ENCODE measurements around the gene RSL1D1.
"Not testable (repeated sequence)": the region's sequence is repeated elsewhere in the genome, so short reads cannot be mapped to it uniquely, and the experiment has no call there.

Gene RSL1D1

DNA sequence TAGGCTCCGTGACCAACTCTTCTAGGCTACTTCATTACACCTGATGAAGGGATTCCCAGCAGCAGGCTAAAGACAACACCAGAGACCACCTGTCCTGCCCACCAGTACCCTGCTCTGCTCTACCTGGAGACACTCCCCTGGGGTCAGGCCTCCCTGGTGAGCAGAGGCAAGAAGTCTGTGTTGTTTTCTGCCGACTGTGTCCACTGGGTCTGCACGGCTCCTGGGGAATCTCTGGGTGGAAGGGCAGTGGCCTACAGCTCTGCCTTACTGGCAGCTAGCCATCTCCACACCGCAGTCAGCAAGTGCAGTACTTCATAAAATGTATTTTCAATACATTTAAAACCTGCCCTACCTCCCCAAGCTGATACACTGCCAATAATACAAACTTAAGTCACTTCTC, 6.8 kb downstream of the RSL1D1 start:
- DNase-seq (ENCODE audit: insufficient read length, low spot score) (no peak), FAIRE-seq (no peak)

DNA sequence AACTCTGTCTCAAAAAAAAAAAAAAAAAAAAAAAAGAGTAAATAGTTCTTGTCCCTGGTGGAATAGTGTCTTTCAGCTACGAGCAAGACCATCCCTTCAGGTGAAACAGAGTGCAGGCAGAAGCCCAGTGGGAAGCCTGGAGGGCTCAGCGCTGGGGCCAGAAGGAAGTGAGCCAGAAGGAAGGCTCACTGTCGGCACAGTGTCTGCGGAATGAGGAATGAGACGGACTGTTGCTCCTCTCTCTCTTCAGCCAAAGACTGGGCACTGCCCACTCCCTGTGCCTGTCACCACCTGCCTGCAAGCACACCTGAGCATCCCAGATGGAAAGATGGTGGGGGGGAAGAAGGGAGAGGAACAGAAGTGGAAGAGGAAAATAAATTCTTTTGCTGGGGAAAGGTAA, 7.5 kb downstream of the RSL1D1 start:
- FAIRE-seq (no peak), DNase-seq (ENCODE audit: insufficient read length, low spot score) (no peak)

DNA sequence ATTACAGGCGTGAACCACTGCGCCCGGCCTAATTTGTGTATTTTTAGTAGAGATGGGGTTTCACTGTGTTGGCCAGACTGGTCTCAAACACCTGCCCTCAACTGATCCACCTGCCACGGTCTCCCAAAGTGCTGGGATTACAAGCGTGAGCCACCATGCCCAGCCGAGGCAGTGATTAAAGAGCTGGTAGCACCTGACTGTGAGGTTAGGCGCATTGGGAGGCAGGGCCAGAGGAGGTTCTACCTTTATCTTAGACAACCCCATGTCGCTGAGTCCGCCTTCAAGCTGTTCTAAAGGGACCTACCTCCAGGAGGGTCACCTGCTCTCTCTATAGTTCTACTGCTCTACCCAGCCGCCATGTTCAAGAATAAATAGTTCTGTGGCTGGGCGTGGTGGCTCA, 8.1 kb downstream of the RSL1D1 start:
- FAIRE-seq (no peak), DNase-seq (ENCODE audit: insufficient read length, low spot score) (no peak)

DNA sequence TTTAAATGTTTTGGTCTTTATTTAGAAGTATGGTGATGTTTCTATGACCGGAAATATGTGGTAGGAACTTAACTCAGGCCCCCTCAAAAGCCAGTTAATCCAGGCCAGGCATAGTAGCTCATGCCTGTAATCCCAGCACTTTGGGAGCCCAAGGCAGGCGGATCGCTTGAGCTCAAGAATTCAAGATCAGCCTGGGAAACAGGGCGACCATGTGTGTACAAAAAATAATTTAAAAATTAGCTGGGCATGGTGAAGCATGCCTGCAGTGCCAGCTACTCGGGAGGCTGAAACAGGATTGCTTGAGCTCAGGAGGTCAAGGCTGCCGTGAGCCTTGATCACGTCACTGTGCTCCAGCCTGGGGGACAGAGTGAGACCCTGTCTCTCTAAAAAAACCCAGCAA, 10.3 kb downstream of the RSL1D1 start:
- FAIRE-seq (no peak), DNase-seq (ENCODE audit: insufficient read length, low spot score) (no peak)

DNA sequence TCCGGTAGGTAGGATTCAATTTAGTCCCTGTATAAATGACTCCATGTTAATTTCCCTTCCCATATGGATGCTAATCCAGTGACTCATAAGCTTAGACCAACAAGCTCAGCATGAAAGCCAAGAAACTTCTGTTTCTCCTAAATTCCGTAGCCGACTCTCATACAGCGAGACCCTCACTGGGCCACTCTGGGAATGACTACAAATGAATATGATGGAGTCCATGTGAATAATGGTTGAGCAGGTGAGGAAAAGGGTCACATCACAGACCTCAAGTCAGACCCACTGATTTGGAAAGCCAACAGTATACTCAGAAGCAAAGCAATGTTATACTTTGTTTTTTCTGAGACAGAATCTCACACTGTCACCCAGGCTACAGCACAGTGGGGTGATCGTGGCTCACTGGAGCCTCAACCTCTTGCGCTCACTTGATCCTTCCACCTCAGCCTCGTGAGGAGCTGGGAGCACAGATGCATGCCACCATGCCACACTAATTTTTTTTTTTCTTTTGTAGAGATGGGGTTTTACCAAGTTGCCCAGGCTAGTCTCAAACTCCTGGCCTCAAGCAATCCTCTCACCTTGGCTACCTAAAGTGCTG, 14.6 kb downstream of the RSL1D1 start:
- FAIRE-seq (no peak), DNase-seq (ENCODE audit: insufficient read length, low spot score) (no peak)

DNA sequence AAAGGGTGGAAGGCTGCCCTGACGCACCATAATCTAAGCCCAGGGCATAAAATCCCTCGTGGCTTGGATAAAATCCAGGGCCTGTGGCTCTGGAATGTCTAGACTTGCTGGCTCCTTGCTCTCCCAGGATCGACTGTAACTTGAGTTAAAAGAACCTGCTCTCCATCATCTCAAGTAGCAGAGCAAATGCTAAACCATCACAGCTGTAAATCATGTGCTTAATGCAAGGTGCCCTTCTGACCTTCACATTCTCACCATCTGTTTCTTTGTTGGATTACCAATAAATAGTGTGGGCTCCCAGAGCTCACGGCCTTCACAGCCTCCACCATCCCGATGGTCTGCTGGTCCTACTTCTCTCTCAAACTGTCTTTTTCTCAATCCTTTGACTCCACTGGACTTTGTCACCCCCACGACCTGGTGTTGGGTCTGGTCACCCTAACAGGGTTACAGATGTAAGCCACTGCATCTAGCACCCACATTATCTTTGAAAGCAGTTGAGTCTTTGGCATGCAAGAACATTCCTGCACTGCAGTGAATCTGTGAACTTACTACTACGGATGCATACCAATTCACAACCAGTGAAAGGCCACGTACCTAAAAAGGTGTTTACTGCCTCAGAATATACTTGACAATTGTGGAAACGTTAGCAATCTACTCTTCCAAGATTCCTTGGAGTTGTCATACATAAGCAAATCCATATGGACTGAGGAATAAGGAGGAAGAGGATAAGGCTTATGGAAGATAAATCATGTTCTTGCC, 15.3 kb downstream of the RSL1D1 start:
- FAIRE-seq (no peak), DNase-seq (ENCODE audit: insufficient read length, low spot score) (no peak)

DNA sequence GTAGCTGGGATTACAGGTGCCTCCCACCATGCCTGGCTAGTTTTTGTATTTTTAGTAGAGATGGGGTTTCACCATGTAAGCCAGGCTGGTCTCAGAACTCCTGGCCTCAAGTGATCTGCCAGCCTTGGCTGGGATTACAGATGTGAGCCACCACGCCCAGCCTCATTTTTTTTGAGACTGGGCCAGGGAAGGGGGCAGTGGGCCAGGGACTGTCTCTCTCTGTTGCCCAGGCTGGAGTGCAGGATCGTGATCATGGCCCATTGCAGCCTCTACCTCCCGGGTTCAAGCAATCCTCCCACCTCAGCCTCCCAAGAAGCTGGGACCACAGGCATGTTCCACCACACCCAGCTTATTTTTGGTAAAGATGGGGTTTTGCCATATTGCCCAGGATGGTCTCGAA, 16.0 kb downstream of the RSL1D1 start:
- FAIRE-seq, result no peak
- no peak for DNase-seq (ENCODE audit: insufficient read length, low spot score)

DNA sequence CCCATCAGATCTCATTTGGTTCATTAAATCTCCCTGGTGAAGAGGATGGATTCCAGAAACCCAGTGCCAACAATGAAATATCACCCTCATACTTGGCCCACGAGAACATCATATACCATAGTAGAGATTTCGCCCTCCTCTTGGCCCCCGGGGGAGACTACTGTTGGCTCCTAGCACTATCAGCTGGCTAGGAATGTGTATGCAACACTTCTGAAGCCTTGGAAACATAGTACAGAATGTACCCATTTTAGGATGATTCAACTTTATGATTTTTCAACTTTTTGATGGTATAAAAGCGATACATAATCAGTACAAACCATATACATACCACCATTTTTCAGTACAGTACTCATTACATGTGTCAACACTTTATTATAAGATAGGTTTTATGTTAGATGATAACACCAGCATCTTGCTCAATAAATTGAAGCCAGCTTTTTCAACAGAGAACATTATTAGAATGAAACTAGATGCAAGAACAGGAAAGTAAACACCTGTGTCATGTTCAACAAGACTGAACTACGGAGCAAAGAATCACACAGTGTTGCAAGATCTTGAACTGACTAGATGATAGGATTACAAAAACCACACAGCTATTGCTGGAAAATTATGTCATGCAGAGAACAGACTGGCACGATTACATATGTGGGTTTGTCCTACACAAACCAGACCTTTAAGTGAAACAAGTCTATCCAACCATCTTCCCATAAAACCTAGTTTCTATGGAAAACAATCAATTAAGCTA, 17.2 kb downstream of the RSL1D1 start:
- FAIRE-seq (no peak), DNase-seq (ENCODE audit: insufficient read length, low spot score) (no peak)

DNA sequence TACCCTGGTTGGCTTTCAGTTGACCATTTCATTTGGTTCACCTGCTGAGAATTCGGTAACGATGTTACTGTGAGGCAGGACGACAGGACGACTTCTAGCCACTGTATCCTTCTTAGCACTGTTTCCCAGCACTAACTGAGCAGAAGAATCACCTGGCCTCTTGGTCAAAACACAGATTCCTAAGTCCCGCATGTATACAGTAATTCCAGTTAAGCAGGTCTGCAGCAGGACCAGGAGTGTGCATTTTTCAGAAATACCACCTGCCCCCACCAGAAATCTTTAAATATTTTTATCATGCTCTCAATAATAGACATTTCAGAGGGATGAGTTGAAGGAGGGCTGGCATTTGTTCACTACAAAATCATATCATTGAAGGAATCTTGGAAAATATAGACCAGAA, 22.6 kb downstream of the RSL1D1 start:
- no peak for FAIRE-seq
- no peak for DNase-seq (ENCODE audit: insufficient read length, low spot score)

DNA sequence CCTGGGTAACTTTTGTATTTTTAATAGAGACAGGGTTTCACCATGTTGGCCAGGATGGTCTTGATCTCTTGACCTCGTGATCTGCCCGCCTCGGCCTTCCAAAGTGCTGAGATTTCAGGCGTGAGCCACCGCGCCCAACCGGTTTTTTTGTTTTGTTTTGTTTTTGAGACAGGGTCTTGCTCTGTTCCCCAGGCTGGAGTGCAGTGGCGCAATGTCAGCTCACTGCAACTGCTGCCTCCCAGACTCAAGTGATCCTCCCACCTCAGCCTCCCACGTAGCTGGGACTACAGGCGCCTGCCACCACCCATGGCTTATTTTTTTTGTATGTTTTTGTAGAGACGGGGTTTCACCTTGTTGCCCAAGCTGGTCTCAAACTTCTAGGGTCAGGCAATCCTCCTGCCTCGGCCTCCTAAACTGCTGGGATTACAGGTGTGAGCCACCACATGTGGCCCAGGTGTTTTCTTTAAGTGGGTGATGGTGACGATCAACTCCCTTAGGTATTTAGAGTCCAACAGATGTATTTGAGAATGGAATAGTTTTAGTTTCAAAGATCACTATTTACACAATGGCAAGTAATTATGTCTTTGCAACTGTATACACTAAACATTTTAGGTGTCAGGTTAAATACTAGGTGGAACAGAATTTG, 25.7 kb downstream of the RSL1D1 start:
- DNase-seq (ENCODE audit: insufficient read length, low spot score); FAIRE-seq: not testable (repeated sequence)

DNA sequence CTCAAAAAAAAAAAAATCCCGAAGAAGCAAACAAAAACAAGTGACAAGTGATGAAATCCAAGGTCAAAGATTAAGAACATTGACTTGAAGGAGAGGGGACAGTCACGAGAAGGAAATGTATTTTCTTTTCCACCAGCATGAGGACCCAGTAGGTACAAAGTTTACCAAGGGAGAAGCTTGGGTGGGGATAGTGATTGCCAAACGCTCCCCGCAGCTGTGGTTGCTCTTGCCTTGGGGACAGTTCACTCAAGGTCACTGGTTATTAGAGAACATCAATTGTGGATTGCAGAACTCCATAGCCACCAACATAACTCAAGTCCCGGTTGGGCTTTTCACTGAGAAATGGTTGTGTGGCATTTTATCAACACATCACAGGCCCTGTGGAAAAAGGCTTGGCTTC, 27.0 kb downstream of the RSL1D1 start:
- FAIRE-seq, result no peak

DNA sequence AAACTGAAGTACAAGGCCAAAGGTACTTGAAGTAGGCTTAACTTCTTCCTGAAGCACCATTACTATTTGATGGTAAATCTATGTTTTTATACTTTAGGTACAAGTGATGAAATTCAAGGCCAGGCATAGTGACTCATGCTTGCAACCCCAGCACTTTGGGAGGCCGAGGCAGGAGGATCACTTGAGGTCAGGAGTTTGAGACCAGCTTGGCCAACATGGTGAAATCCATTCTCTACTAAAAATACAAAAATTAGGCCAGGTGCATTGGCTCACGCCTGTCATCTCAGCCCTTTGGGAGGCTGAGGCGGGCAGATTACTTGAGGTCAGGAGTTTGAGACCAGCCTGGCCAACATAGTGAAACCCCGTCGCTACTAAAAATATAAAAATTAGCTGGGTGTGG, 27.7 kb downstream of the RSL1D1 start:
- not testable (repeated sequence) for FAIRE-seq; DNase-seq (ENCODE audit: insufficient read length, low spot score)

More for the DNA sequence above, 27.0 kb downstream of the RSL1D1 start:
- no peak for DNase-seq (ENCODE audit: insufficient read length, low spot score)

DNA sequence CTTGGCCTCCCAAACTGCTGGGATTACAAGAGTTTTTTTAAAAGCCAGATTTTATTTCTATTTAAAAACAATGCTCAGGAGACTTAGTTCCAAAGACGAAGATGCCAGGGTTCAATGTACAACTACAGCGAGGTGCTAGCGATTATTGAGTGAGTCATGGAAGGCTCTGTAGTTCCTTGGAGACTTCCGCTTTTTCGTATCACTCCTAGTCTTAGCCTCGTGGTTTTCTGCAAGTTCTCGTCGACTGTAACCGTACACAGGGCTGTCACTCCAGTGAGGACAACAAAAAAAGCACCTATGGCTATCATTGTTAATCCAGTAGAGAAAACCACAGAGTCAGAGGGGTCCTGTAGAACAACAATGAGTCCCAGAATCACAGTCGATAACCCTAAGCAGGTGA, 31.5 kb downstream of the RSL1D1 start:
- DNase-seq (ENCODE audit: insufficient read length, low spot score) (no peak), FAIRE-seq (no peak)

DNA sequence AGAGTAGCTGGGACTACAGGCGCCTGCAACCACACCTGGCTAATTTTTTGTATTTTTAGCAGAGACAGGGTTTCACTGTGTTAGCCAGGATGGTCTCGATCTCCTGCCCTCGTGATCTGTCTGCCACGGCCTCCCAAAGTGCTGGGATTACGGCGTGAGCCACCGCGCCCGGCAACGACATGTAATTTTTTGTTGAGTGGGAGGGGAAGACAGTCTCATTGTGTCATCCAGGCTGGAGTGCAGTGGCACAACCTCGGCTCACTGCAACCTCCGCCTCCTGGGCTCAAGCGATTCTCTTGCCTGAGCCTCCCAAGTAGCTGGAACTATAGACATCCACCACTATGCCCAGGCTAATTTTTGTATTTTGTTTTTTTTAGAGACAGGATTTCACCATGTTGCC, 32.4 kb downstream of the RSL1D1 start:
- FAIRE-seq; DNase-seq (ENCODE audit: insufficient read length, low spot score): not testable (repeated sequence)

DNA sequence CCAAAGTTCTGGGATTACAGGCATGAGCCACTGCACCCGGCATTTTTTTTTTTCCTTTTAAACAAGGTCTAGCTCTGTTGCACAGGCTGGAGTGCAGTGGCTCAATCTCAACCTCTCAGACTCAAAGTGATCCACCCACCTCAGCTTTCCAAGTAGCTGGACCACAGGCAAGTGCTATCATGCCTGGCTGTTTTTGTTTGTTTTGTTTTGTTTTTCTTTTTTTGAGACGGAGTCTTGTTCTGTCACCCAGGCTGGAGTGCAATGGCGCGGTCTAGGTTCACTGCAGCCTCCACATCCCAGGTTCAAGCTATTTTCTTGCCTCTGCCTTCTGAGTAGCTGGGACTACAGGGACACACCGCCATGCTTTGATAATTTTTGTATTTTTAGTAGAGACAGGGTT, 35.2 kb downstream of the RSL1D1 start:
- DNase-seq (ENCODE audit: insufficient read length, low spot score) (no peak), FAIRE-seq (no peak)

DNA sequence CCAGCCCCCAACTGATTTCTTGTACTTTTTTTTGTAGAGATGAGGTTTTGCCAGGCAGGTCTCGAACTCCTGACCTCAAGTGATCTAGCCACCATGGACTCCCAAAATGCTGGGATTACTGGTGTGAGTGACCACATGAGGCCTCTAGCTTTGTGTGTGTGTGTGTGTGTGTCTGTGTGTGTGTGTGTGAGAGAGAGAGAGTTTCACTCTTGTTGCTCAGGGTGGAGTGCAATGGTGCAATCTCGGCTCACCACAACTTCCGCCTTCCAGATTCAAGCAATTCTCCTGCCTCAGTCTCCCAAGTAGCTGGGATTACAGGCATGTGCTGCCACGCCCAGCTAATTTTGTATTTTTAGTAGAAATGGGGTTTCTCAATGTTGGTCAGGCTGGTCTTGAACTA, 36.5 kb downstream of the RSL1D1 start:
- not testable (repeated sequence) for DNase-seq (ENCODE audit: insufficient read length, low spot score); FAIRE-seq

DNA sequence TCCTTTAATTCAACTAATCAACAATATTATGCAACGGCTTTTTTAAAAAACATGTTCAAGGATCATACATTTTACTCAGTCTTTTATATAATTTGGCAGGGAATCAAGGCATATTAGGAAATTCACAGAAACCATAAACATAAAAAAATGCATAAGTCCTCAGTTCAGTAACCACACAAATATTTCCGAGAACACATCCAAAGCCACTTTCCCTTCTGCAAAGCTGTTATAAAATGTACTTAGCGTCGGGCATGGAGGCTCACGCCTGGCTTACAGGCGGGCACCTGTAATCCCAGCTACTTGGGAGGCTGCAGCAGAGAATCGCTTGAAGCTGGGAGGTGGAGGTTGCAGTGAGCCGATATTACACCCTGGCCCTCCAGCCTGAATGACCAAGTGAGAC, 44.6 kb downstream of the RSL1D1 start:
- DNase-seq (ENCODE audit: insufficient read length, low spot score) (no peak), FAIRE-seq (no peak)

DNA sequence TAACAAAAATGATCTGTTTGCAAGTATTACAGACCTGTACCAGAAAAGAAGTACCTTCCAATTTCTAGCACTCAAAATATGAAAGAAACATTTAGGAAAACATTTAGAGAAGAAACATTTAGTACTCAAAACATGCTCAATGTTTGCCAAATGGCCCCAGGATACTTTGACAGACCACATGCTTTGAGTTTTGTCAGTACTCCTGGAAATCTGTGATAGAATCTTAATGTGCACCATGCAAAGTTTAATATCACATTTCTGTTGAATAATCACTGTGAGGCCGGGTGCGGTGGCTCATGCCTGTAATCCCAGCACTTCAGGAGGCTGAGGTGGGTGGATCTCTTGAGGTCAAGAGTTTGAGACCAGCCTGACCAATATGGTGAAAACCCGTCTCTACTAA, 45.8 kb downstream of the RSL1D1 start:
- FAIRE-seq (no peak), DNase-seq (ENCODE audit: insufficient read length, low spot score) (no peak)

DNA sequence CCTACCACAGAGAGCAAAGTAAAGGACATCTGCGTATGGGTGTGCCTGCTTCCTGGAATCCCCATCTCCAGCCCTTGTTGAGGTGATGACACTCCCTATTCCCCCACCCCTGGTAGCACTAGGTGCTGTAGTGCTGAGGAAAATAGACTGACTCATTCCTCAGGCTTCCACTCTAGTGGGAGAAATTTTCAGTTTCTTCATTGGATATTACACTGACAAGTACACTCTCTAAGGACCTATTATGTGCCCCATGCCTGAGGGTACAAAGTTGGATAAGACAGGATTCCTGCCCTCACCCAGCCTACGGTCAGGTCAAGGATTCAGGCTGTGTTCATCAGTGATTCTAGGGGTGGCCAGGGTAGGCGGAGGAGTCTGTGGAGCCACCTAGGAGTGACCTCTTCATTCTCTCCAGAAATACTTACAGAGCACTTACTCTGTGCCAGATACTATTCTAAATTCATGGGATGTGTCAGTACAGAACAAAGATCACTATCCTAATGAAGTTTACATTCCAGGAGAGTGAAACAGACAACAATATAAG, 49.8 kb downstream of the RSL1D1 start:
- DNase-seq (ENCODE audit: insufficient read length, low spot score), result no peak

DNA sequence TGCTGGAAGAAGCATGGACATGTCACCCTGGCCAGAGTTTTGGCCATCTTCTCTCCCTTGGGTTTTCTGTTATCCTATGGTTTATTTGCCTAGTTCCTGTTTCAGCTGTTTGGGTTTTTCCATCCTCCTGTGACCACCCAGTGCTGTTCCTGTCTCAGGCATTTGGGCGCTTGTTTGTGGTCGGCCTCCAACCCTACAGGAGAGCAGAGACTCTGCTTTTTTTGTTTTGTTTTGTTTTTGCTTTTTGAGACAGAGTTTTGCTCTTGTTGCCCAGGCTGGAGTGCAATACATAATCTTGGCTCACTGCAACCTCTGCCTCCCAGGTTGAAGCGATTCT, 51.0 kb downstream of the RSL1D1 start:
- FAIRE-seq, result no peak

More for the DNA sequence above, 49.8 kb downstream of the RSL1D1 start:
- no peak for FAIRE-seq

More for the DNA sequence above, 51.0 kb downstream of the RSL1D1 start:
- no peak for DNase-seq (ENCODE audit: insufficient read length, low spot score)
